ENCODE measurements around the gene PIH1D2.

- TF ChIP-seq CTCF (IDR thresholded peaks at IDR 0.05): no peak
- TF ChIP-seq POLR2A (IDR thresholded peaks at IDR 0.05): no peak
These were observed 41.6 kb upstream of the PIH1D2 start for GRCh38 chr11:112115386-112115785.
